Activated CD4-positive, alpha-beta T cell treated with anti-CD3 and anti-CD28 coated beads for 4 hours (primary cell): ENCODE measurements around the gene WBP2.

Source experiments
- DNase-seq, 2 donors: peaks; one replicate each; pipeline ENCODE4 v3.0.0-alpha.2; 2020

WBP2 gene

GRCh38 chr17:75855310-75856061 is at the start of gene WBP2:
TSS of gene WBP2 (minus strand) at chr17:75855335. CDS start at chr17:75855297, 38 bp downstream.
- DNase-seq = peak; percentile 97 to 99

GRCh38 chr17:75902406-75902805 is 47.3 kb upstream of the WBP2 start:
- no peak for DNase-seq

GRCh38 chr17:75901727-75902126 is 46.6 kb upstream of the WBP2 start:
- DNase-seq = no peak

GRCh38 chr17:75900691-75901533 is 45.8 kb upstream of the WBP2 start:
- no peak for DNase-seq

- no peak for DNase-seq
Measured at GRCh38 chr17:75899767-75900468, 44.8 kb upstream of the WBP2 start.

GRCh38 chr17:75899353-75899752 is 44.2 kb upstream of the WBP2 start:
- DNase-seq = no peak

- no peak for DNase-seq
Measured at GRCh38 chr17:75898791-75899190, 43.7 kb upstream of the WBP2 start.

- no peak for DNase-seq
Measured at GRCh38 chr17:75898065-75898464, 42.9 kb upstream of the WBP2 start.

GRCh38 chr17:75897160-75898019 is 42.3 kb upstream of the WBP2 start:
- no peak for DNase-seq

- DNase-seq = peak; percentile 75 to 81
Measured at GRCh38 chr17:75896415-75897159, 41.5 kb upstream of the WBP2 start, which contains the start of gene TRIM65. TSS of gene TRIM65 (minus strand) at chr17:75896951. CDS start at chr17:75896937, 14 bp downstream.

- no peak for DNase-seq
Measured at GRCh38 chr17:75895370-75896155, 40.4 kb upstream of the WBP2 start.

GRCh38 chr17:75894049-75894733 is 39.1 kb upstream of the WBP2 start:
- DNase-seq = no peak

GRCh38 chr17:75893305-75894048 is 38.3 kb upstream of the WBP2 start:
- DNase-seq = no peak

- no peak for DNase-seq
Measured at GRCh38 chr17:75892556-75893224, 37.6 kb upstream of the WBP2 start.

- DNase-seq = no peak
Measured at GRCh38 chr17:75891605-75892555, 36.7 kb upstream of the WBP2 start.

- DNase-seq = no peak
Measured at GRCh38 chr17:75891022-75891604, 36.0 kb upstream of the WBP2 start.

- DNase-seq = no peak
Measured at GRCh38 chr17:75889454-75889853, 34.3 kb upstream of the WBP2 start.
